Measurements from ENCODE around the gene CAPN11. TPM values are rescaled to one million over a fixed set of nuclear protein-coding genes. Genes with fewer than 3 reads are reported as not detected.

The CAPN11 gene
- total RNA-seq, 1 experiment from 2014 or later: not detected

- Histone ChIP-seq H3K9ac (ENCODE audit: low read length) (peak overlapping the region; percentile 60), H4K20me1 (ENCODE audit: low read length) (peaks cover 5% of the 10 kb centered on the region; the same call in 1 of the 2 replicates), H3K4me3 (ENCODE audit: low read length) (peak overlapping the region; percentile 69), H3K27ac (ENCODE audit: low read length) (no peak overlapping the region), H3K4me2 (ENCODE audit: low read length) (peak overlapping the region; percentile 85), H2AFZ (ENCODE audit: low read length) (peak overlapping the region; percentile 80), H3K4me1 (ENCODE audit: insufficient read depth, low read length) (peaks cover 23% of the 10 kb centered on the region), H3K9me3 (ENCODE audit: low read length) (no peaks in the 10 kb centered on the region), H3K9me2 (replicated peaks; ENCODE audit: low read length) (no peaks in the 10 kb centered on the region), H3K36me3 (ENCODE audit: low read depth, low read length) (no peaks in the 10 kb centered on the region), H3F3A (ENCODE audit: low read length, unreplicated experiment) (peaks cover 4% of the 10 kb centered on the region), H3K27me3 (ENCODE audit: low read length) (no peaks in the 10 kb centered on the region), H3K79me2 (ENCODE audit: low read length) (peaks cover 32% of the 10 kb centered on the region)
- BruUV-seq (replicated peaks): no TSS peak
- DNase-seq: peak; percentile 44
- ATAC-seq: peak; percentile 11
- intact Hi-C loops (cut with micrococcal nuclease): no loop called here
- TF ChIP-seq EZH2phosphoT487 (IDR thresholded peaks at IDR 0.05; ENCODE audit: borderline replicate concordance, low read length): no peak
- no peak for TF ChIP-seq EZH2 (IDR thresholded peaks at IDR 0.05; ENCODE audit: low read length, unreplicated experiment)
- no peak; the same call in 1 of the 2 replicates for TF ChIP-seq CTCF (conservative IDR thresholded peaks at IDR 0.05; ENCODE audit: low read depth, low read length)
- ChIA-PET POLR2A (ENCODE audit: unreplicated experiment) (interaction anchor here (0.5 to 0.6 kb wide), 6 partner anchors 19 to 588 kb away, joined by 3 to 5 read pairs (median 4); partner anchors contain the start of gene SLC35B2), CTCF (interaction anchor here (1.5 kb wide), 1 partner anchor 10 kb away, joined by 5 read pairs; no protein-coding TSS in a partner anchor)
Measured at GRCh38 chr6:44224029-44224964, 65.7 kb downstream of the CAPN11 start.

DNA sequence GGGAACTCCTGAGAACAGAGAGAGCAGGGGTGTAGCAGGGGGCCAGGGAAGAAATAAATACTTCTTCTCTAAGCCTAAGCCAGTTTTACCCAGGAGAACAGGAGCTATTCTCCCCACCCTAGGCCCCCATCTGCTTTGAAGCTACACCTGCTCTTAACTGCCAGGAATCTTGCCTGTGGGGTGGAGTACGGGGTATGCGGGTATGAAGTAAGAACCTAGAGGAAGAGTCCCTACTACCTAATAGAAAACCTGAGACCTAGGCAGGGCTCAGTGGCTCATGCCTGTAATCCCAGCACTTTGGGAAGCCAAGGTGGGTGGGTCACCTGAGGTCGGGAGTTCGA is 66.3 kb downstream of the CAPN11 start:
- Histone ChIP-seq H3K4me1 (ENCODE audit: insufficient read depth, low read length) (peaks cover 21% of the 10 kb centered on the region), H3K27me3 (ENCODE audit: low read length) (no peaks in the 10 kb centered on the region), H3K4me2 (ENCODE audit: low read length) (peak overlapping the region; percentile 85), H3K79me2 (ENCODE audit: low read length) (peaks cover 32% of the 10 kb centered on the region), H3K36me3 (ENCODE audit: low read depth, low read length) (peaks cover 2% of the 10 kb centered on the region; the same call in 1 of the 2 replicates), H3K9ac (ENCODE audit: low read length) (no peak overlapping the region), H3F3A (ENCODE audit: low read length, unreplicated experiment) (peaks cover 4% of the 10 kb centered on the region), H3K4me3 (ENCODE audit: low read length) (peak overlapping the region; percentile 69; the same call in 1 of the 2 replicates), H3K9me3 (ENCODE audit: low read length) (no peaks in the 10 kb centered on the region), H3K27ac (ENCODE audit: low read length) (no peak overlapping the region), H4K20me1 (ENCODE audit: low read length) (peaks cover 5% of the 10 kb centered on the region; the same call in 1 of the 2 replicates), H2AFZ (ENCODE audit: low read length) (no peak overlapping the region), H3K9me2 (replicated peaks; ENCODE audit: low read length) (no peaks in the 10 kb centered on the region)
- ChIA-PET CTCF (interaction anchor here (1.5 kb wide), 1 partner anchor 9 kb away, joined by 5 read pairs; no protein-coding TSS in a partner anchor), POLR2A (ENCODE audit: unreplicated experiment) (interaction anchor here (0.6 kb wide), 1 partner anchor 27 kb away, joined by 3 read pairs; no protein-coding TSS in a partner anchor)
- BruUV-seq (replicated peaks): no TSS peak
- no peak for ATAC-seq
- intact Hi-C loops (cut with micrococcal nuclease): no loop called here
- DNase-seq: no peak
- no peak for TF ChIP-seq EZH2phosphoT487 (IDR thresholded peaks at IDR 0.05; ENCODE audit: borderline replicate concordance, low read length)
- no peak for TF ChIP-seq EZH2 (IDR thresholded peaks at IDR 0.05; ENCODE audit: low read length, unreplicated experiment)
- TF ChIP-seq CTCF (conservative IDR thresholded peaks at IDR 0.05; ENCODE audit: low read depth, low read length): no peak
